ENCODE measurements around the gene PLOD1. TPM values are rescaled to one million over a fixed set of nuclear protein-coding genes. Genes with fewer than 3 reads are reported as not detected.

The PLOD1 gene
- total RNA-seq, 1 experiment from 2014 or later: 46.9 TPM

DNA sequence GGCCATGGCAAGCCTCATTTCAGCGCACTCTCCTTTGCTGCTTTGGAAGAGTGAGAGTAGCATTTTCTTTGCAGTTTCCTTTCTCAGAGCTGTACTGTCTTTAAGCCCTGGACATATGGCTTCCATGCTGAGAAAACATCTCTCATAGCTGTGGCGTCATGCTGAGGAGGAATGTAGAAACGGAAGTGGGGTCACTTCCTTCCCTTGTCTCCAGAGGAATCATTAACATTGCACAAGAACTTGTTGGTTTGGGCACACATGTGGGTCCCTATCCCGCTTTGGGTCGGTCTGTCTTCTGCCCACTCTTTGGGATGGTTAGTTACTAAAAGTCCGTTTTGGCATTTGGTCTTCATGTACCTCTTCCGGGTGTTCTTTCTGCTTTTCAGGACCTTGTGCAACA, 51.3 kb downstream of the PLOD1 start:
- no peaks in the 10 kb centered on the region for H3K27me3 Mint-ChIP-seq (ENCODE audit: low read depth)
- peak overlapping the region; percentile 89 for H3K27ac Mint-ChIP-seq

DNA sequence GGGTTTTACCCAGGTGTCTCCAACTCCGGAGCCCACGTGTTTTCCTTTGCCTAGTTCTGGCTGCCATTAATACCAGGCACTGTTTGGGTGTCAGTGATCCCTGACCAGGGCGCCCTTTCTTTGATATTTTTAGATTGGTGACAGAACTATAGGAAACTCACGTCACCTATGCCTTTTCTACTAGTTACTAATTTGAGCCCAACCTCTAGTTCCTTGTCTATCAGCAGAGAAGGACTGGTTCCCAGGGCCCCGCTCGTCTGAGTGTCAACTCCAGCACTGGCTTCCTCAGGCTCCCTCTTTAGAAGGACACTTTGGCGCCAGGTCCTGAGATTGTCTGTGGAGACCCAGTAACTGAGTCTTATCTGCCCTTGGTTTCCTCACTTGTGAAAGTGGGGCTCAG, 55.2 kb downstream of the PLOD1 start:
- ATAC-seq: no peak
- H3K27me3 Mint-ChIP-seq (ENCODE audit: low read depth): no peaks in the 10 kb centered on the region
- no peaks in the 10 kb centered on the region; the same call in 1 of the 2 replicates for H3K9me3 Mint-ChIP-seq
- H3K4me1 Mint-ChIP-seq: peaks cover 7% of the 10 kb centered on the region
- POLR2A ChIA-PET: no interaction called here
- H3K27ac Mint-ChIP-seq: no peak overlapping the region
- no peak for DNase-seq (ENCODE audit: low spot score)
- H3K36me3 Mint-ChIP-seq: peaks cover 61% of the 10 kb centered on the region
- CTCF ChIA-PET: no interaction called here
- no peak overlapping the region for H3K4me3 Mint-ChIP-seq
- TF ChIP-seq FOXP1 (CRISPR knock-in tag; IDR thresholded peaks at IDR 0.05; ENCODE audit: borderline replicate concordance) (no peak), MYBL2 (CRISPR knock-in tag; IDR thresholded peaks at IDR 0.05) (no peak), IRF1 (CRISPR knock-in tag; IDR thresholded peaks at IDR 0.05) (no peak), IRF2 (CRISPR knock-in tag; IDR thresholded peaks at IDR 0.05; ENCODE audit: borderline replicate concordance, low read depth) (no peak), JUN (CRISPR knock-in tag; IDR thresholded peaks at IDR 0.05) (no peak), EMX1 (CRISPR knock-in tag; IDR thresholded peaks at IDR 0.05) (no peak)
- TF ChIP-seq, protein P1, sequence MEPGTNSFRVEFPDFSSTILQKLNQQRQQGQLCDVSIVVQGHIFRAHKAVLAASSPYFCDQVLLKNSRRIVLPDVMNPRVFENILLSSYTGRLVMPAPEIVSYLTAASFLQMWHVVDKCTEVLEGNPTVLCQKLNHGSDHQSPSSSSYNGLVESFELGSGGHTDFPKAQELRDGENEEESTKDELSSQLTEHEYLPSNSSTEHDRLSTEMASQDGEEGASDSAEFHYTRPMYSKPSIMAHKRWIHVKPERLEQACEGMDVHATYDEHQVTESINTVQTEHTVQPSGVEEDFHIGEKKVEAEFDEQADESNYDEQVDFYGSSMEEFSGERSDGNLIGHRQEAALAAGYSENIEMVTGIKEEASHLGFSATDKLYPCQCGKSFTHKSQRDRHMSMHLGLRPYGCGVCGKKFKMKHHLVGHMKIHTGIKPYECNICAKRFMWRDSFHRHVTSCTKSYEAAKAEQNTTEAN (CRISPR knock-in tag; IDR thresholded peaks at IDR 0.05): no peak

More for the DNA sequence above, 51.3 kb downstream of the PLOD1 start:
- ChIA-PET CTCF (interaction anchor here (0.7 kb wide), 1 partner anchor 356 kb away, joined by 10 read pairs; no protein-coding TSS in a partner anchor), POLR2A (interaction anchor here (0.7 to 1.1 kb wide), 2 partner anchors 45 to 334 kb away, joined by 5 to 6 read pairs; no protein-coding TSS in a partner anchor)
- no peaks in the 10 kb centered on the region for H3K9me3 Mint-ChIP-seq
- DNase-seq (ENCODE audit: low spot score) (no peak), ATAC-seq (no peak)
- TF ChIP-seq RORB (CRISPR knock-in tag; IDR thresholded peaks at IDR 0.05) (no peak), GABPB1 (CRISPR knock-in tag; IDR thresholded peaks at IDR 0.05) (no peak), SP1 (CRISPR knock-in tag; conservative IDR thresholded peaks at IDR 0.05) (no peak), GTF2I (CRISPR knock-in tag; conservative IDR thresholded peaks at IDR 0.05) (no peak), ATF2 (CRISPR knock-in tag; IDR thresholded peaks at IDR 0.05; ENCODE audit: borderline replicate concordance, low read depth) (no peak), E2F5 (CRISPR knock-in tag; IDR thresholded peaks at IDR 0.05) (no peak), AR (CRISPR knock-in tag; IDR thresholded peaks at IDR 0.05) (no peak), JAZF1 (CRISPR knock-in tag; IDR thresholded peaks at IDR 0.05) (no peak), MAX (CRISPR knock-in tag; IDR thresholded peaks at IDR 0.05) (no peak), HMGA2 (CRISPR knock-in tag; IDR thresholded peaks at IDR 0.05) (no peak), SMAD3 (CRISPR knock-in tag; IDR thresholded peaks at IDR 0.05; ENCODE audit: borderline replicate concordance) (no peak), ETV6 (CRISPR knock-in tag; IDR thresholded peaks at IDR 0.05) (no peak), ZNF138 (CRISPR knock-in tag; conservative IDR thresholded peaks at IDR 0.05) (no peak)
- TF ChIP-seq, protein P2, sequence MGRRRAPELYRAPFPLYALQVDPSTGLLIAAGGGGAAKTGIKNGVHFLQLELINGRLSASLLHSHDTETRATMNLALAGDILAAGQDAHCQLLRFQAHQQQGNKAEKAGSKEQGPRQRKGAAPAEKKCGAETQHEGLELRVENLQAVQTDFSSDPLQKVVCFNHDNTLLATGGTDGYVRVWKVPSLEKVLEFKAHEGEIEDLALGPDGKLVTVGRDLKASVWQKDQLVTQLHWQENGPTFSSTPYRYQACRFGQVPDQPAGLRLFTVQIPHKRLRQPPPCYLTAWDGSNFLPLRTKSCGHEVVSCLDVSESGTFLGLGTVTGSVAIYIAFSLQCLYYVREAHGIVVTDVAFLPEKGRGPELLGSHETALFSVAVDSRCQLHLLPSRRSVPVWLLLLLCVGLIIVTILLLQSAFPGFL (CRISPR knock-in tag; IDR thresholded peaks at IDR 0.05; ENCODE audit: borderline replicate concordance): no peak
- TF ChIP-seq, protein P3, sequence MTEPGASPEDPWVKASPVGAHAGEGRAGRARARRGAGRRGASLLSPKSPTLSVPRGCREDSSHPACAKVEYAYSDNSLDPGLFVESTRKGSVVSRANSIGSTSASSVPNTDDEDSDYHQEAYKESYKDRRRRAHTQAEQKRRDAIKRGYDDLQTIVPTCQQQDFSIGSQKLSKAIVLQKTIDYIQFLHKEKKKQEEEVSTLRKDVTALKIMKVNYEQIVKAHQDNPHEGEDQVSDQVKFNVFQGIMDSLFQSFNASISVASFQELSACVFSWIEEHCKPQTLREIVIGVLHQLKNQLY (CRISPR knock-in tag; IDR thresholded peaks at IDR 0.05): no peak
- TF ChIP-seq, protein P4, sequence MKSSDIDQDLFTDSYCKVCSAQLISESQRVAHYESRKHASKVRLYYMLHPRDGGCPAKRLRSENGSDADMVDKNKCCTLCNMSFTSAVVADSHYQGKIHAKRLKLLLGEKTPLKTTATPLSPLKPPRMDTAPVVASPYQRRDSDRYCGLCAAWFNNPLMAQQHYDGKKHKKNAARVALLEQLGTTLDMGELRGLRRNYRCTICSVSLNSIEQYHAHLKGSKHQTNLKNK (CRISPR knock-in tag; IDR thresholded peaks at IDR 0.05): no peak
- H3K4me1 Mint-ChIP-seq: peaks cover 21% of the 10 kb centered on the region
- H3K4me3 Mint-ChIP-seq: no peak overlapping the region
- peaks cover 64% of the 10 kb centered on the region for H3K36me3 Mint-ChIP-seq

Data from WTC11 (cell line).